ENCODE measurements around the gene MUC6.

MUC6 gene

GRCh38 chr11:1075341-1075911 is 38.9 kb upstream of the MUC6 start:
- Histone ChIP-seq H3K9me3 (ENCODE audit: control extremely low read depth in 1 of 5, control insufficient read depth in 4 of 5, insufficient read depth in 2 of 5, low read depth in 1 of 5, low read length in 4 of 5) (peaks cover 0 to 4% (median 0%) of the 10 kb centered on the region in 5 experiments), H3K36me3 (ENCODE audit: control insufficient read depth in 4 of 4, insufficient read depth in 4 of 4, low read length in 3 of 4) (no peaks in the 10 kb centered on the region), H3K4me1 (ENCODE audit: control extremely low read depth in 1 of 4, control insufficient read depth in 4 of 4, insufficient read depth in 4 of 4, low read length in 3 of 4) (peaks cover 0 to 10% (median 5%) of the 10 kb centered on the region in 4 experiments), H3K27me3 (replicated peaks in 2 of 5; ENCODE audit: control insufficient read depth in 4 of 5, insufficient read depth in 5 of 5, low read length in 4 of 5) (no peaks in the 10 kb centered on the region), H3K4me3 (ENCODE audit: control insufficient read depth in 1 of 7, extremely low read depth in 1 of 7, insufficient read depth in 4 of 7, low read depth in 2 of 7, low read length in 6 of 7) (no peak overlapping the region), H3K27ac (ENCODE audit: insufficient read depth in 1 of 2, low read depth in 1 of 2, low read length in 2 of 2, poor library complexity in 1 of 2, severe bottlenecking in 2 of 2) (no peak overlapping the region)
- CTCF ChIA-PET = no interaction called here
- POLR2A ChIA-PET = no interaction called here
- WGBS (ENCODE audit: insufficient coverage) = 98% methylated on average over 23 of the region's 28 CpGs
- DNase-seq = no peak

- ChIA-PET POLR2A (no interaction called here), CTCF (no interaction called here)
- 83% methylated on average over 28 of the region's 32 CpGs for WGBS (ENCODE audit: insufficient coverage)
- DNase-seq = no peak
- no peaks in the 10 kb centered on the region for H3K27me3 ChIP-seq (replicated peaks in 2 of 5; ENCODE audit: control insufficient read depth in 4 of 5, insufficient read depth in 5 of 5, low read length in 4 of 5)
- H3K4me1 ChIP-seq (ENCODE audit: control extremely low read depth in 1 of 4, control insufficient read depth in 4 of 4, insufficient read depth in 4 of 4, low read length in 3 of 4) = peaks cover 0 to 10% (median 5%) of the 10 kb centered on the region in 4 experiments
- H3K27ac ChIP-seq (ENCODE audit: insufficient read depth in 1 of 2, low read depth in 1 of 2, low read length in 2 of 2, poor library complexity in 1 of 2, severe bottlenecking in 2 of 2) = no peak within 1 kb of the TSS
- no peak within 1 kb of the TSS for H3K4me3 ChIP-seq (ENCODE audit: control insufficient read depth in 1 of 7, extremely low read depth in 1 of 7, insufficient read depth in 4 of 7, low read depth in 2 of 7, low read length in 6 of 7)
- no peaks in the 10 kb centered on the region for H3K36me3 ChIP-seq (ENCODE audit: control insufficient read depth in 4 of 4, insufficient read depth in 4 of 4, low read length in 3 of 4)
- H3K9me3 ChIP-seq (ENCODE audit: control extremely low read depth in 1 of 5, control insufficient read depth in 4 of 5, insufficient read depth in 2 of 5, low read depth in 1 of 5, low read length in 4 of 5) = peaks cover 0 to 4% (median 0%) of the 10 kb centered on the region in 5 experiments
Observed at GRCh38 chr11:1074244-1075221, 38.0 kb upstream of the MUC6 start, which contains the start of gene MUC2. Gene MUC2 (plus strand): TSS chr11:1074874.

- Histone ChIP-seq H3K4me3 (ENCODE audit: control insufficient read depth in 1 of 7, extremely low read depth in 1 of 7, insufficient read depth in 4 of 7, low read depth in 2 of 7, low read length in 6 of 7) (no peak overlapping the region), H3K27me3 (replicated peaks in 2 of 5; ENCODE audit: control insufficient read depth in 4 of 5, insufficient read depth in 5 of 5, low read length in 4 of 5) (peaks cover 0 to 1% (median 0%) of the 10 kb centered on the region in 5 experiments), H3K36me3 (ENCODE audit: control insufficient read depth in 4 of 4, insufficient read depth in 4 of 4, low read length in 3 of 4) (no peaks in the 10 kb centered on the region), H3K4me1 (ENCODE audit: control extremely low read depth in 1 of 4, control insufficient read depth in 4 of 4, insufficient read depth in 4 of 4, low read length in 3 of 4) (peaks cover 0 to 10% (median 5%) of the 10 kb centered on the region in 4 experiments), H3K9me3 (ENCODE audit: control extremely low read depth in 1 of 5, control insufficient read depth in 4 of 5, insufficient read depth in 2 of 5, low read depth in 1 of 5, low read length in 4 of 5) (peaks cover 0 to 4% (median 0%) of the 10 kb centered on the region in 5 experiments), H3K27ac (ENCODE audit: insufficient read depth in 1 of 2, low read depth in 1 of 2, low read length in 2 of 2, poor library complexity in 1 of 2, severe bottlenecking in 2 of 2) (no peak overlapping the region)
- WGBS (ENCODE audit: insufficient coverage) = 96% methylated on average over 8 of the region's 11 CpGs
- ChIA-PET POLR2A (no interaction called here), CTCF (no interaction called here)
- DNase-seq = no peak
Observed at GRCh38 chr11:1073851-1074243, 37.3 kb upstream of the MUC6 start.

GRCh38 chr11:1073261-1073724 is 36.8 kb upstream of the MUC6 start:
- POLR2A ChIA-PET = no interaction called here
- CTCF ChIA-PET = no interaction called here
- peaks cover 0 to 10% (median 5%) of the 10 kb centered on the region in 4 experiments for H3K4me1 ChIP-seq (ENCODE audit: control extremely low read depth in 1 of 4, control insufficient read depth in 4 of 4, insufficient read depth in 4 of 4, low read length in 3 of 4)
- H3K4me3 ChIP-seq (ENCODE audit: control insufficient read depth in 1 of 7, extremely low read depth in 1 of 7, insufficient read depth in 4 of 7, low read depth in 2 of 7, low read length in 6 of 7) = no peak overlapping the region
- no peaks in the 10 kb centered on the region for H3K36me3 ChIP-seq (ENCODE audit: control insufficient read depth in 4 of 4, insufficient read depth in 4 of 4, low read length in 3 of 4)
- peaks cover 0 to 3% (median 0%) of the 10 kb centered on the region in 5 experiments for H3K27me3 ChIP-seq (replicated peaks in 2 of 5; ENCODE audit: control insufficient read depth in 4 of 5, insufficient read depth in 5 of 5, low read length in 4 of 5)
- H3K9me3 ChIP-seq (ENCODE audit: control extremely low read depth in 1 of 5, control insufficient read depth in 4 of 5, insufficient read depth in 2 of 5, low read depth in 1 of 5, low read length in 4 of 5) = peaks cover 0 to 4% (median 0%) of the 10 kb centered on the region in 5 experiments
- peak in 2 of 3 donors; percentile 31 to 44 for DNase-seq
- 9% methylated on average over 11 of the region's 13 CpGs for WGBS (ENCODE audit: insufficient coverage)
- H3K27ac ChIP-seq (ENCODE audit: insufficient read depth in 1 of 2, low read depth in 1 of 2, low read length in 2 of 2, poor library complexity in 1 of 2, severe bottlenecking in 2 of 2) = no peak overlapping the region

GRCh38 chr11:1072821-1073231 is 36.3 kb upstream of the MUC6 start:
- peaks cover 0 to 7% (median 2%) of the 10 kb centered on the region in 5 experiments for H3K27me3 ChIP-seq (replicated peaks in 2 of 5; ENCODE audit: control insufficient read depth in 4 of 5, insufficient read depth in 5 of 5, low read length in 4 of 5)
- H3K4me3 ChIP-seq (ENCODE audit: control insufficient read depth in 1 of 7, extremely low read depth in 1 of 7, insufficient read depth in 4 of 7, low read depth in 2 of 7, low read length in 6 of 7) = no peak overlapping the region
- no peak for DNase-seq
- ChIA-PET POLR2A (no interaction called here), CTCF (no interaction called here)
- WGBS (ENCODE audit: insufficient coverage) = 93% methylated on average over 8 of the region's 9 CpGs
- H3K36me3 ChIP-seq (ENCODE audit: control insufficient read depth in 4 of 4, insufficient read depth in 4 of 4, low read length in 3 of 4) = no peaks in the 10 kb centered on the region
- H3K27ac ChIP-seq (ENCODE audit: insufficient read depth in 1 of 2, low read depth in 1 of 2, low read length in 2 of 2, poor library complexity in 1 of 2, severe bottlenecking in 2 of 2) = no peak overlapping the region
- peaks cover 0 to 2% (median 0%) of the 10 kb centered on the region in 5 experiments for H3K9me3 ChIP-seq (ENCODE audit: control extremely low read depth in 1 of 5, control insufficient read depth in 4 of 5, insufficient read depth in 2 of 5, low read depth in 1 of 5, low read length in 4 of 5)
- H3K4me1 ChIP-seq (ENCODE audit: control extremely low read depth in 1 of 4, control insufficient read depth in 4 of 4, insufficient read depth in 4 of 4, low read length in 3 of 4) = peaks cover 0 to 10% (median 5%) of the 10 kb centered on the region in 4 experiments

GRCh38 chr11:1072116-1072820 is 35.8 kb upstream of the MUC6 start:
- peak in 1 of 3 donors; percentile 12 for DNase-seq
- WGBS (ENCODE audit: insufficient coverage) = 93% methylated on average over 6 of the region's 18 CpGs
- ChIA-PET CTCF (no interaction called here), POLR2A (no interaction called here)
- peaks cover 0 to 8% (median 3%) of the 10 kb centered on the region in 5 experiments for H3K27me3 ChIP-seq (replicated peaks in 2 of 5; ENCODE audit: control insufficient read depth in 4 of 5, insufficient read depth in 5 of 5, low read length in 4 of 5)
- no peaks in the 10 kb centered on the region for H3K9me3 ChIP-seq (ENCODE audit: control extremely low read depth in 1 of 5, control insufficient read depth in 4 of 5, insufficient read depth in 2 of 5, low read depth in 1 of 5, low read length in 4 of 5)
- peaks cover 0 to 10% (median 5%) of the 10 kb centered on the region in 4 experiments for H3K4me1 ChIP-seq (ENCODE audit: control extremely low read depth in 1 of 4, control insufficient read depth in 4 of 4, insufficient read depth in 4 of 4, low read length in 3 of 4)
- H3K27ac ChIP-seq (ENCODE audit: insufficient read depth in 1 of 2, low read depth in 1 of 2, low read length in 2 of 2, poor library complexity in 1 of 2, severe bottlenecking in 2 of 2) = no peak overlapping the region
- H3K4me3 ChIP-seq (ENCODE audit: control insufficient read depth in 1 of 7, extremely low read depth in 1 of 7, insufficient read depth in 4 of 7, low read depth in 2 of 7, low read length in 6 of 7) = no peak overlapping the region
- no peaks in the 10 kb centered on the region for H3K36me3 ChIP-seq (ENCODE audit: control insufficient read depth in 4 of 4, insufficient read depth in 4 of 4, low read length in 3 of 4)

All from common myeloid progenitor, CD34-positive (primary cell).